ENCODE data around the gene SPRR3. TPM values are rescaled to one million over a fixed set of nuclear protein-coding genes. Genes with fewer than 3 reads are reported as not detected.

SPRR3 gene, protein sequence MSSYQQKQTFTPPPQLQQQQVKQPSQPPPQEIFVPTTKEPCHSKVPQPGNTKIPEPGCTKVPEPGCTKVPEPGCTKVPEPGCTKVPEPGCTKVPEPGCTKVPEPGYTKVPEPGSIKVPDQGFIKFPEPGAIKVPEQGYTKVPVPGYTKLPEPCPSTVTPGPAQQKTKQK
- not detected for total RNA-seq

DNA sequence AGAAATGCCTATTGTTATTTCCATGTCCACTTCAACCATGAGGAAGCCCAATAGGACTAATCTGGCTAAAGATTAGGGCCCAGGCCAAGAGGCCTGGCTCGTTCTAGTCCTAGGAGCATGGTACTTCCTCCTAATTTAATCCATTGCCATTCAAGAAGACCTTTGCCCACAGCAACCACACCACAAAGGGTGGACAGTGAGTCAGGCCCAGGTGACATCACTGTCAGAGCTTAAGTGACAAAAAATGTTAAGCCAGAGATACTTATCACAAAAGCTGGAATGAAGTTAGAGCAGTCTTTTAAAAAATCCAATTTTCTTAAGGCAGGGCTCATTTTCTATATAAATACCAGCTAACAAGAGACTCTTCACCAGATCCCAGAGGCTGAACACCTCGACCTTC is at the start of gene SPRR3:
SPRR3 (plus strand) TSS at position 368 of the 400 bp plus-strand sequence. CDS start 1,272 bp downstream, outside the sequence.
- no peaks in the 10 kb centered on the region for H3K36me3 Mint-ChIP-seq
- no peak within 1 kb of the TSS for H3K27ac Mint-ChIP-seq
- ChIA-PET POLR2A (interaction anchor here (0.7 kb wide), 1 partner anchor 17 kb away, joined by 3 read pairs; the partner anchor contains the start of gene SPRR1A), CTCF (no interaction called here)
- peaks cover 13% of the 10 kb centered on the region for H3K27me3 Mint-ChIP-seq
- intact Hi-C loops (cut with micrococcal nuclease) = no loop called here
- H3K4me3 Mint-ChIP-seq = no peak within 1 kb of the TSS
- DNase-seq = no peak
- H3K4me1 Mint-ChIP-seq (ENCODE audit: low read depth) = no peaks in the 10 kb centered on the region
- no peaks in the 10 kb centered on the region for H3K9me3 Mint-ChIP-seq

DNA sequence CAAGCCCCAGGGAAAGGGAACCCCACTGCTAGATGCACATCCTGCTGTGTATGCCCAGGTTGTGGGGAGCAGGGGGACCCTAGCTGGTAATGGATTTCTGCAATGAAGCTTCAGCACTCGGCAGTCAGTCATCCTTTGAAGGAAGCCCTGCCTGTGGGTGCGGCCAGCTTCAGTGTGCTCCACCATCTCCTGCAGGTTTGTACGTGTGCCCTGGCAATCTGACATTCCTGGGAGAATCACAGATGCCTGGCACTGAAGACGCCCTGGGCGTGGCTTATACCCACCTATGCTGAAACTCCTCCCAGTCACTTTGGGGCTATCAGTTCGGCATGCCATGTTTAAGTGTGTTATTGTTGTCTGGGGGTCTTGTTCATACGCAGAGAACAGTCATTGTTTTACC is 47.8 kb upstream of the SPRR3 start:
- Mint-ChIP-seq H3K27ac (no peak overlapping the region), H3K4me1 (ENCODE audit: low read depth) (no peaks in the 10 kb centered on the region), H3K27me3 (peaks cover 8% of the 10 kb centered on the region)

DNA sequence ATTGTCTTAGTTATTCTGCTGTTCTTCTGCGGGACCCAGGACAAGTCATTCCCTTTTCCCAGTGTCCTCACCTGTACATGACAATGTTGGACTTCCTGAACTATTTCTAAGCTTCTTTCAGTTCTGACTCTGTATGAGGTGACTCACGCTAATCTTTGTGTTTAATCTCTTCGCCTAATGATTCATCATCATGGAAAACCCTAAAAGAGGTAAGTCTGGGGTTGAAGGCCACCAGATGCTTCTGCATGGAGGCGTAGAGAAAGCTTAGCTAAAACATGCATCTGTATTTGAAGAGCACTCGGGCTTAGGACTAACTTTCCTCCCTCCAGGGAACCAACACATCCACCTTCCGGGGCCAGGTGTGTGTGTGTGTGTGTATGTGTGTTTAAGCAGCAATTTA is 47.1 kb upstream of the SPRR3 start:
- no peak for DNase-seq
- Mint-ChIP-seq H3K9me3 (no peaks in the 10 kb centered on the region), H3K36me3 (no peaks in the 10 kb centered on the region), H3K4me1 (ENCODE audit: low read depth) (no peaks in the 10 kb centered on the region), H3K27ac (no peak overlapping the region), H3K4me3 (no peak overlapping the region), H3K27me3 (peaks cover 8% of the 10 kb centered on the region)
- ChIA-PET POLR2A (no interaction called here), CTCF (interaction anchor here (1.3 kb wide), 1 partner anchor 274 kb away, joined by 3 read pairs; no protein-coding TSS in a partner anchor)
- intact Hi-C loops (cut with micrococcal nuclease) = no loop called here

More for the DNA sequence above, 47.8 kb upstream of the SPRR3 start:
- Mint-ChIP-seq H3K9me3 (no peaks in the 10 kb centered on the region), H3K4me3 (no peak overlapping the region), H3K36me3 (no peaks in the 10 kb centered on the region)
- DNase-seq = no peak
- ChIA-PET CTCF (interaction anchor here (1.3 kb wide), 1 partner anchor 275 kb away, joined by 3 read pairs; no protein-coding TSS in a partner anchor), POLR2A (no interaction called here)
- intact Hi-C loops (cut with micrococcal nuclease) = no loop called here

GRCh38 chr1:152957561-152957960 is 44.0 kb upstream of the SPRR3 start:
- H3K27me3 Mint-ChIP-seq = peaks cover 4% of the 10 kb centered on the region
- CTCF ChIA-PET = no interaction called here
- intact Hi-C loops (cut with micrococcal nuclease) = no loop called here

DNA sequence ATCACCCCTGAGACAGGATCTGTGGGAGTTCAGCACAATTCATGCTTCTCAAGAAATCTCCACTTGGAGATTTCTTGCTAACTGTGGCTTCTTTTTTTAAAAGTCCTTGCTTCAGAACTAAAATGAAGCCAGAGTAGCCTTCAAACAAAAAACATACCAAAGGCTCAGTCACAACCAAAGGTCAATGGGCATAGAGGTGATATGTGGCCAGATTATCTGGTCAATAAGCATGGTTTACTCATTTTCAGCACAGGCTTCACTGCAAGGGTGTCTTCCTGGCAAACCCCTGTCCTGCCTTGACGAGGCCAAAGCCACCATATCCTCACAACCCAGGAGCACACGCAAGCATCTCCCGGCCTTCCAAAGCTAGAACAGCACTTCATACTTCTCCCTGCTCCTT is 42.3 kb upstream of the SPRR3 start:
- Mint-ChIP-seq H3K4me3 (no peak overlapping the region), H3K9me3 (no peaks in the 10 kb centered on the region), H3K27ac (no peak overlapping the region), H3K4me1 (ENCODE audit: low read depth) (no peaks in the 10 kb centered on the region), H3K27me3 (peaks cover 4% of the 10 kb centered on the region), H3K36me3 (no peaks in the 10 kb centered on the region)
- intact Hi-C loops (cut with micrococcal nuclease) = no loop called here
- ChIA-PET POLR2A (no interaction called here), CTCF (no interaction called here)
- no peak for DNase-seq

More at GRCh38 chr1:152957561-152957960, 44.0 kb upstream of the SPRR3 start:
- Mint-ChIP-seq H3K27ac (no peak overlapping the region), H3K36me3 (no peaks in the 10 kb centered on the region), H3K9me3 (no peaks in the 10 kb centered on the region), H3K4me3 (no peak overlapping the region), H3K4me1 (ENCODE audit: low read depth) (no peaks in the 10 kb centered on the region)
- POLR2A ChIA-PET = no interaction called here
- no peak for DNase-seq

- no peaks in the 10 kb centered on the region for H3K9me3 Mint-ChIP-seq
- DNase-seq = no peak
- ChIA-PET POLR2A (no interaction called here), CTCF (no interaction called here)
- no peak overlapping the region for H3K4me3 Mint-ChIP-seq
- intact Hi-C loops (cut with micrococcal nuclease) = no loop called here
- peaks cover 4% of the 10 kb centered on the region for H3K27me3 Mint-ChIP-seq
- no peak overlapping the region for H3K27ac Mint-ChIP-seq
- H3K36me3 Mint-ChIP-seq = no peaks in the 10 kb centered on the region
- no peaks in the 10 kb centered on the region for H3K4me1 Mint-ChIP-seq (ENCODE audit: low read depth)
Observed at GRCh38 chr1:152959801-152960451, 41.6 kb upstream of the SPRR3 start.

- DNase-seq = no peak
- intact Hi-C loops (cut with micrococcal nuclease) = no loop called here
- peaks cover 7% of the 10 kb centered on the region for H3K27me3 Mint-ChIP-seq
- H3K27ac Mint-ChIP-seq = no peak overlapping the region
- H3K4me1 Mint-ChIP-seq (ENCODE audit: low read depth) = no peaks in the 10 kb centered on the region
- no peak overlapping the region for H3K4me3 Mint-ChIP-seq
- POLR2A ChIA-PET = no interaction called here
- H3K9me3 Mint-ChIP-seq = no peaks in the 10 kb centered on the region
- CTCF ChIA-PET = no interaction called here
- no peaks in the 10 kb centered on the region for H3K36me3 Mint-ChIP-seq
Observed at GRCh38 chr1:152960452-152961044, 41.0 kb upstream of the SPRR3 start.

DNA sequence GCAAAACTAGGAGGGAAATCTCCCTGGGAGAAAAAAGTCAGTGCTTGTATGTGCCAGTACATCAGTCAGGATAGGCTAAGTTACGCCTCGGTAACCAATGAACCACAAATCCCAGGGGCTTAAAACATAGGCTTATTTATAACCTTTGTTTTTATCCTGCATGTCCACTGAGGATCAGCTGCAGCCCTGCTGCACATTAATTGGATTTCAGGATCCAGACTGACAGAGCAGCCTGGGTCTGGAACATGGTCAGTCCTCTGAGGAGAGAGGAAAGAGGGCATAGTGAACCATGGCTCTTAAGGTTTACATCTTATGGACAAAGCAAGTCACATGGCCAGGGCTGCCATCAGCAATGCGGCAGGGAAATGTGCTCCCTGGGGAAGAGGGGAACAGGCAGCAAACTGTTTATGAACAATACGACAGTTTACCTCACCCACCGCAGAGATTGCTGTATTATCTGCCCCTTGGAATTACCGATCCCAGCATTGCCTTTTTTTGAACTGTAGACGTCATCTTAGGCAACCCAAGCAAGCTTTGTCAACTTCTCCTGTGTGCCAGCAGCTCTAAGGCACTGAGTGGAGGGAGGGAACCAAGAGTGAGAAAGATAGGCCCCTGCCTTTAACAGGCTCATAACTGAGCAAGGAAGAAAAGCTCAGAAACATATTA is 40.2 kb upstream of the SPRR3 start:
- intact Hi-C loops (cut with micrococcal nuclease) = no loop called here
- Mint-ChIP-seq H3K36me3 (no peaks in the 10 kb centered on the region), H3K4me1 (ENCODE audit: low read depth) (no peaks in the 10 kb centered on the region), H3K27me3 (peaks cover 7% of the 10 kb centered on the region), H3K9me3 (no peaks in the 10 kb centered on the region), H3K4me3 (no peak overlapping the region), H3K27ac (no peak overlapping the region)
- ChIA-PET CTCF (no interaction called here), POLR2A (no interaction called here)
- DNase-seq = no peak

GRCh38 chr1:152962876-152963415 is 38.6 kb upstream of the SPRR3 start:
- H3K27ac Mint-ChIP-seq = no peak overlapping the region
- peaks cover 10% of the 10 kb centered on the region for H3K27me3 Mint-ChIP-seq
- ChIA-PET CTCF (no interaction called here), POLR2A (no interaction called here)
- no peak for DNase-seq
- intact Hi-C loops (cut with micrococcal nuclease) = no loop called here
- H3K4me3 Mint-ChIP-seq = no peak overlapping the region
- no peaks in the 10 kb centered on the region for H3K36me3 Mint-ChIP-seq
- H3K4me1 Mint-ChIP-seq (ENCODE audit: low read depth) = no peaks in the 10 kb centered on the region
- H3K9me3 Mint-ChIP-seq = no peaks in the 10 kb centered on the region

GRCh38 chr1:152964536-152964935 is 37.0 kb upstream of the SPRR3 start:
- Mint-ChIP-seq H3K4me3 (no peak overlapping the region), H3K36me3 (no peaks in the 10 kb centered on the region), H3K27ac (no peak overlapping the region), H3K4me1 (ENCODE audit: low read depth) (no peaks in the 10 kb centered on the region), H3K27me3 (peaks cover 7% of the 10 kb centered on the region), H3K9me3 (no peaks in the 10 kb centered on the region)
- CTCF ChIA-PET = no interaction called here
- POLR2A ChIA-PET = no interaction called here
- no peak for DNase-seq
- intact Hi-C loops (cut with micrococcal nuclease) = no loop called here

DNA sequence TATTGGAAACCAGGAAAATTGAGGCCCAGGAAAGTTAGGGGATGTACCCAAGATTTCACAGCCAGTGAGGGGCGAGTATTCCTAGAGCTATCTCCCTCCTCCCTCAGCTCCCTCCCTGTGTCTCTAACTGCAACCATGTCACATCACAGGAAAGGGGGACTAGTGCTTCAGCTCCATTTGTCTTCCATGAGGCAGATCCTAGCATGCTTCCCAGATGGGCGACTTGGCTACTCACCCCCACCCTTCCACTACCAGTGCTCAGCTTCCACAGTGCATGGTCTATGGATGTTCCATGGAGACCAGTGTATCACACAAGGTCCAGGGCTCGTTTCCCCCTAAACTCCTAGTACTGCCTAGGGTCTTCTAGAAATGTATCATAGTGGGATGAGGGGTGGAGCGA is 35.7 kb upstream of the SPRR3 start:
- Mint-ChIP-seq H3K4me3 (no peak overlapping the region), H3K9me3 (no peaks in the 10 kb centered on the region), H3K36me3 (no peaks in the 10 kb centered on the region), H3K27me3 (peaks cover 7% of the 10 kb centered on the region), H3K27ac (no peak overlapping the region), H3K4me1 (ENCODE audit: low read depth) (no peaks in the 10 kb centered on the region)
- POLR2A ChIA-PET = no interaction called here
- CTCF ChIA-PET = no interaction called here
- DNase-seq = no peak
- intact Hi-C loops (cut with micrococcal nuclease) = no loop called here

DNA sequence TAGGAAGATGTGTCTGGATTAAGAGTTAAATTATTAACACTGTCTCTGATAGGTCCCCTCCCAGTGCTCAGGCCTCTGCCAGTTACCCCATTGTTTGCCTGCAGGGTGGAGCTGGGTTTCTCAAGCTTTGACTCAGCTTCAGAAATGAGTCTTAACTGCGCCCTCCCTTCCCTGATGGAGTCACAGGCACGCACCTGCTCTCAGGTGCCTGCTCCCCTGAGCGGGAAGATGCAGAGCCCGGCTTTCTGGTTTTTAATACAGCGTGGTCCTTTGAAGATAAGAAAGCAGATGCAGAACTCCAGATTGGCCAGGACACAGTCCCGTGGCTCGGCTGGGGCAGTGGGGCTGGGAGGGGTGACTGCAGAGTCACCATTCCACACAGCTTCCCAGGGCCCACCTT is 34.3 kb upstream of the SPRR3 start:
- POLR2A ChIA-PET = no interaction called here
- Mint-ChIP-seq H3K36me3 (no peaks in the 10 kb centered on the region), H3K27me3 (peaks cover 9% of the 10 kb centered on the region), H3K27ac (no peak overlapping the region), H3K4me3 (no peak overlapping the region), H3K9me3 (no peaks in the 10 kb centered on the region), H3K4me1 (ENCODE audit: low read depth) (no peaks in the 10 kb centered on the region)
- CTCF ChIA-PET = no interaction called here
- intact Hi-C loops (cut with micrococcal nuclease) = no loop called here
- peak; percentile 17 for DNase-seq
